ENCODE measurements around the gene NMNAT3.

Gene NMNAT3

GRCh38 chr3:139529662-139530061 lies 148.1 kb downstream of the NMNAT3 start:
- no peaks in the 10 kb centered on the region for H3K27me3 ChIP-seq (ENCODE audit: control insufficient read depth in 5 of 5, insufficient read depth in 4 of 5, low read length in 5 of 5)
- no peaks in the 10 kb centered on the region for H3K36me3 ChIP-seq (ENCODE audit: control insufficient read depth in 5 of 5, insufficient read depth in 5 of 5, low read length in 5 of 5)
- peaks cover 0 to 11% (median 6%) of the 10 kb centered on the region in 5 donors for H3K4me1 ChIP-seq (ENCODE audit: control insufficient read depth in 5 of 5, insufficient read depth in 5 of 5, low read length in 5 of 5)
- no peak overlapping the region for H3K27ac ChIP-seq (ENCODE audit: low read depth, low read length)
- no peak overlapping the region for H3K4me3 ChIP-seq (ENCODE audit: low read depth in 1 of 5, low read length in 5 of 5)
- no peaks in the 10 kb centered on the region for H3K9me3 ChIP-seq (ENCODE audit: control insufficient read depth in 5 of 5, low read length in 5 of 5)
- no peak overlapping the region for H3K9ac ChIP-seq (ENCODE audit: low read length in 5 of 5)

- Histone ChIP-seq H3K27me3 (ENCODE audit: control insufficient read depth in 5 of 5, insufficient read depth in 4 of 5, low read length in 5 of 5) (no peaks in the 10 kb centered on the region), H3K4me1 (ENCODE audit: control insufficient read depth in 5 of 5, insufficient read depth in 5 of 5, low read length in 5 of 5) (peaks cover 0 to 8% (median 0%) of the 10 kb centered on the region in 5 donors), H3K4me3 (ENCODE audit: low read depth in 1 of 5, low read length in 5 of 5) (no peak overlapping the region), H3K27ac (ENCODE audit: low read depth, low read length) (no peak overlapping the region), H3K9me3 (ENCODE audit: control insufficient read depth in 5 of 5, low read length in 5 of 5) (no peaks in the 10 kb centered on the region), H3K9ac (ENCODE audit: low read length in 5 of 5) (no peak overlapping the region), H3K36me3 (ENCODE audit: control insufficient read depth in 5 of 5, insufficient read depth in 5 of 5, low read length in 5 of 5) (no peaks in the 10 kb centered on the region)
These were observed 148.8 kb downstream of the NMNAT3 start for GRCh38 chr3:139528924-139529323.

- no peak overlapping the region for H3K4me3 ChIP-seq (ENCODE audit: low read depth in 1 of 5, low read length in 5 of 5)
- no peaks in the 10 kb centered on the region for H3K36me3 ChIP-seq (ENCODE audit: control insufficient read depth in 5 of 5, insufficient read depth in 5 of 5, low read length in 5 of 5)
- no peak overlapping the region for H3K27ac ChIP-seq (ENCODE audit: low read depth, low read length)
- H3K4me1 ChIP-seq (ENCODE audit: control insufficient read depth in 5 of 5, insufficient read depth in 5 of 5, low read length in 5 of 5) = peaks cover 0 to 8% (median 0%) of the 10 kb centered on the region in 5 donors
- H3K9me3 ChIP-seq (ENCODE audit: control insufficient read depth in 5 of 5, low read length in 5 of 5) = no peaks in the 10 kb centered on the region
- no peaks in the 10 kb centered on the region for H3K27me3 ChIP-seq (ENCODE audit: control insufficient read depth in 5 of 5, insufficient read depth in 4 of 5, low read length in 5 of 5)
- H3K9ac ChIP-seq (ENCODE audit: low read length in 5 of 5) = no peak overlapping the region
These were observed 149.5 kb downstream of the NMNAT3 start for GRCh38 chr3:139528281-139528680.

GRCh38 chr3:139527265-139527664 lies 150.5 kb downstream of the NMNAT3 start:
- Histone ChIP-seq H3K27ac (ENCODE audit: low read depth, low read length) (no peak overlapping the region), H3K4me1 (ENCODE audit: control insufficient read depth in 5 of 5, insufficient read depth in 5 of 5, low read length in 5 of 5) (peaks cover 0 to 8% (median 0%) of the 10 kb centered on the region in 5 donors), H3K9ac (ENCODE audit: low read length in 5 of 5) (no peak overlapping the region), H3K9me3 (ENCODE audit: control insufficient read depth in 5 of 5, low read length in 5 of 5) (no peaks in the 10 kb centered on the region), H3K27me3 (ENCODE audit: control insufficient read depth in 5 of 5, insufficient read depth in 4 of 5, low read length in 5 of 5) (no peaks in the 10 kb centered on the region), H3K4me3 (ENCODE audit: low read depth in 1 of 5, low read length in 5 of 5) (no peak overlapping the region), H3K36me3 (ENCODE audit: control insufficient read depth in 5 of 5, insufficient read depth in 5 of 5, low read length in 5 of 5) (no peaks in the 10 kb centered on the region)

- H3K9ac ChIP-seq (ENCODE audit: low read length in 5 of 5) = no peak overlapping the region
- no peak overlapping the region for H3K4me3 ChIP-seq (ENCODE audit: low read depth in 1 of 5, low read length in 5 of 5)
These were observed 151.6 kb downstream of the NMNAT3 start for GRCh38 chr3:139526146-139526545.

GRCh38 chr3:139524841-139525636 lies 152.7 kb downstream of the NMNAT3 start:
- H3K27ac ChIP-seq (ENCODE audit: low read depth, low read length) = no peak overlapping the region
- no peaks in the 10 kb centered on the region for H3K36me3 ChIP-seq (ENCODE audit: control insufficient read depth in 5 of 5, insufficient read depth in 5 of 5, low read length in 5 of 5)
- H3K4me3 ChIP-seq (ENCODE audit: low read depth in 1 of 5, low read length in 5 of 5) = no peak overlapping the region
- no peaks in the 10 kb centered on the region for H3K27me3 ChIP-seq (ENCODE audit: control insufficient read depth in 5 of 5, insufficient read depth in 4 of 5, low read length in 5 of 5)
- H3K9ac ChIP-seq (ENCODE audit: low read length in 5 of 5) = no peak overlapping the region
- no peaks in the 10 kb centered on the region for H3K9me3 ChIP-seq (ENCODE audit: control insufficient read depth in 5 of 5, low read length in 5 of 5)
- peaks cover 0 to 11% (median 0%) of the 10 kb centered on the region in 5 donors for H3K4me1 ChIP-seq (ENCODE audit: control insufficient read depth in 5 of 5, insufficient read depth in 5 of 5, low read length in 5 of 5)

More at GRCh38 chr3:139526146-139526545, 151.6 kb downstream of the NMNAT3 start:
- Histone ChIP-seq H3K36me3 (ENCODE audit: control insufficient read depth in 5 of 5, insufficient read depth in 5 of 5, low read length in 5 of 5) (no peaks in the 10 kb centered on the region), H3K27me3 (ENCODE audit: control insufficient read depth in 5 of 5, insufficient read depth in 4 of 5, low read length in 5 of 5) (no peaks in the 10 kb centered on the region), H3K27ac (ENCODE audit: low read depth, low read length) (no peak overlapping the region), H3K4me1 (ENCODE audit: control insufficient read depth in 5 of 5, insufficient read depth in 5 of 5, low read length in 5 of 5) (peaks cover 0 to 8% (median 0%) of the 10 kb centered on the region in 5 donors), H3K9me3 (ENCODE audit: control insufficient read depth in 5 of 5, low read length in 5 of 5) (no peaks in the 10 kb centered on the region)

- Histone ChIP-seq H3K27me3 (ENCODE audit: control insufficient read depth in 5 of 5, insufficient read depth in 4 of 5, low read length in 5 of 5) (no peaks in the 10 kb centered on the region), H3K36me3 (ENCODE audit: control insufficient read depth in 5 of 5, insufficient read depth in 5 of 5, low read length in 5 of 5) (no peaks in the 10 kb centered on the region), H3K4me3 (ENCODE audit: low read depth in 1 of 5, low read length in 5 of 5) (no peak overlapping the region)
These were observed 154.1 kb downstream of the NMNAT3 start for GRCh38 chr3:139523718-139524117.

GRCh38 chr3:139523166-139523565 lies 154.6 kb downstream of the NMNAT3 start:
- no peaks in the 10 kb centered on the region for H3K27me3 ChIP-seq (ENCODE audit: control insufficient read depth in 5 of 5, insufficient read depth in 4 of 5, low read length in 5 of 5)
- H3K36me3 ChIP-seq (ENCODE audit: control insufficient read depth in 5 of 5, insufficient read depth in 5 of 5, low read length in 5 of 5) = no peaks in the 10 kb centered on the region
- H3K9me3 ChIP-seq (ENCODE audit: control insufficient read depth in 5 of 5, low read length in 5 of 5) = no peaks in the 10 kb centered on the region
- no peak overlapping the region for H3K27ac ChIP-seq (ENCODE audit: low read depth, low read length)
- no peak overlapping the region for H3K4me3 ChIP-seq (ENCODE audit: low read depth in 1 of 5, low read length in 5 of 5)
- peaks cover 0 to 17% (median 0%) of the 10 kb centered on the region in 5 donors for H3K4me1 ChIP-seq (ENCODE audit: control insufficient read depth in 5 of 5, insufficient read depth in 5 of 5, low read length in 5 of 5)
- H3K9ac ChIP-seq (ENCODE audit: low read length in 5 of 5) = no peak overlapping the region

More at GRCh38 chr3:139523718-139524117, 154.1 kb downstream of the NMNAT3 start:
- H3K9ac ChIP-seq (ENCODE audit: low read length in 5 of 5) = no peak overlapping the region
- no peak overlapping the region for H3K27ac ChIP-seq (ENCODE audit: low read depth, low read length)
- peaks cover 0 to 17% (median 0%) of the 10 kb centered on the region in 5 donors for H3K4me1 ChIP-seq (ENCODE audit: control insufficient read depth in 5 of 5, insufficient read depth in 5 of 5, low read length in 5 of 5)
- H3K9me3 ChIP-seq (ENCODE audit: control insufficient read depth in 5 of 5, low read length in 5 of 5) = no peaks in the 10 kb centered on the region

GRCh38 chr3:139522421-139522820 lies 155.4 kb downstream of the NMNAT3 start:
- Histone ChIP-seq H3K27me3 (ENCODE audit: control insufficient read depth in 5 of 5, insufficient read depth in 4 of 5, low read length in 5 of 5) (no peaks in the 10 kb centered on the region), H3K9ac (ENCODE audit: low read length in 5 of 5) (no peak overlapping the region), H3K27ac (ENCODE audit: low read depth, low read length) (no peak overlapping the region), H3K4me3 (ENCODE audit: low read depth in 1 of 5, low read length in 5 of 5) (no peak overlapping the region), H3K4me1 (ENCODE audit: control insufficient read depth in 5 of 5, insufficient read depth in 5 of 5, low read length in 5 of 5) (peaks cover 0 to 17% (median 0%) of the 10 kb centered on the region in 5 donors), H3K36me3 (ENCODE audit: control insufficient read depth in 5 of 5, insufficient read depth in 5 of 5, low read length in 5 of 5) (no peaks in the 10 kb centered on the region), H3K9me3 (ENCODE audit: control insufficient read depth in 5 of 5, low read length in 5 of 5) (no peaks in the 10 kb centered on the region)

- no peaks in the 10 kb centered on the region for H3K9me3 ChIP-seq (ENCODE audit: control insufficient read depth in 5 of 5, low read length in 5 of 5)
These were observed 156.0 kb downstream of the NMNAT3 start for GRCh38 chr3:139521816-139522215.

More at GRCh38 chr3:139521816-139522215, 156.0 kb downstream of the NMNAT3 start:
- Histone ChIP-seq H3K36me3 (ENCODE audit: control insufficient read depth in 5 of 5, insufficient read depth in 5 of 5, low read length in 5 of 5) (no peaks in the 10 kb centered on the region), H3K27ac (ENCODE audit: low read depth, low read length) (no peak overlapping the region), H3K27me3 (ENCODE audit: control insufficient read depth in 5 of 5, insufficient read depth in 4 of 5, low read length in 5 of 5) (no peaks in the 10 kb centered on the region), H3K4me1 (ENCODE audit: control insufficient read depth in 5 of 5, insufficient read depth in 5 of 5, low read length in 5 of 5) (peaks cover 0 to 13% (median 0%) of the 10 kb centered on the region in 5 donors), H3K9ac (ENCODE audit: low read length in 5 of 5) (no peak overlapping the region), H3K4me3 (ENCODE audit: low read depth in 1 of 5, low read length in 5 of 5) (no peak overlapping the region)

Measured in subcutaneous abdominal adipose tissue (tissue), 5 donors.